PC-3 (cell line): ENCODE measurements around the gene GLS2.

Experiments used
- CTCF ChIP-seq: fragments of 300-600 bp; sonication (generic); conservative IDR thresholded peaks from 2 replicates; pipeline ENCODE4 v1.5.1; 2017; ENCODE audit warnings: antibody characterized with exemption, low read depth, mild to moderate bottlenecking, low read length
- EZH2phosphoT487 ChIP-seq: fragments of 300-600 bp; sonication (generic); IDR thresholded peaks from 2 replicates; pipeline ENCODE4 v1.6.1; 2018; ENCODE audit warnings: mild to moderate bottlenecking, antibody characterized with exemption, low read length, borderline replicate concordance

DNA sequence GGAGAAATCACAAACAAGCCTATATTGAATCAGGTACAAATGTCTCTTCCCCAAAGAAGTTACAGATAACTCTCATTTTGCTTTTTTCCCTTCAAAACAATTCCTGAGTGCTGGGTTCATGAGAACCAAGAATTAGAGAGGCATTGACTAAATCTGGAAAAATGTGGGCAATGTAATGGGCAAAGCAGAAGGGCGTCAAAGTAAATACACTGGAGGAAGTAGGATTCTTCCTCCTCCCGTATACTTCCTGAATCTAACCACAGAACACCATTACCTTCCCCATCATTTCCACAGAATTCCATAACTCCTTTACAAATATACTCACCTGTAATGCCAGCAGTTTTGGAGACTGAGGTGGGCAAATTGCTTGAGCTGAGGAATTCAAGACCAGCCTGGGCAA lies 30.6 kb upstream of the GLS2 start:
- TF ChIP-seq CTCF, result no peak
- TF ChIP-seq EZH2phosphoT487, result no peak
